Breast epithelium (tissue), 3 donors: ENCODE measurements around the gene VCX2.

Source experiments
- POLR2A ChIP-seq: fragments of 450-650 bp; IDR thresholded peaks from one replicate; pipeline ENCODE4 v1.6.1; 2016; ENCODE audit warnings: antibody characterized with exemption, mild to moderate bottlenecking, moderate library complexity
- TF ChIP-seq, protein P1 (sequence below), 3 donors: fragments of 450-650 bp; IDR thresholded peaks; one replicate each; pipeline ENCODE4 v1.5.1; 2016 to 2017; ENCODE audit warnings: antibody characterized with exemption in 3 of 3, mild to moderate bottlenecking in 3 of 3, moderate library complexity in 3 of 3

DNA sequence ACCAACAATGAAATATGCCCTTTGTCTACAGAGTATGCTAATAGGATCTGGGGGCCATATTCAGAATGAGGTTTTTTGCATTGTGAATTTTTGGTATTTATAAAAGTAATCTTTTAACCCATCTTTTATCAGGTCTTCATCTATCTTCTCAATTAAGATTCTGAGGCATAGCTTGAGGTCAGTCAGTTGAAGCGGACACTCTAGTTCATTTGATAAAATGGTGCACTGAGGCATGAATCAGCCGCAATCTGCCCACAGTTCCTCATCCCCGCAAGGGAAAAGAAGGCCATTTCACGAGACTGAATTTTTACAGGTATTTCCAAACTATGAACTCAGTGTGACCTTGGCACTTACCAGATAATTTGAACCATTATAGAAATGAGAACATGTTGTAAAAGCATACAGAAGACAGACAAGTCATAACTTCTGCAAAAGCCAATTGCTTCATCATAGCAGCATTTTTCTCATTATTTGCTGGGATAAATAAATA lies 19.3 kb upstream of the VCX2 start:
- TF ChIP-seq, protein P1, sequence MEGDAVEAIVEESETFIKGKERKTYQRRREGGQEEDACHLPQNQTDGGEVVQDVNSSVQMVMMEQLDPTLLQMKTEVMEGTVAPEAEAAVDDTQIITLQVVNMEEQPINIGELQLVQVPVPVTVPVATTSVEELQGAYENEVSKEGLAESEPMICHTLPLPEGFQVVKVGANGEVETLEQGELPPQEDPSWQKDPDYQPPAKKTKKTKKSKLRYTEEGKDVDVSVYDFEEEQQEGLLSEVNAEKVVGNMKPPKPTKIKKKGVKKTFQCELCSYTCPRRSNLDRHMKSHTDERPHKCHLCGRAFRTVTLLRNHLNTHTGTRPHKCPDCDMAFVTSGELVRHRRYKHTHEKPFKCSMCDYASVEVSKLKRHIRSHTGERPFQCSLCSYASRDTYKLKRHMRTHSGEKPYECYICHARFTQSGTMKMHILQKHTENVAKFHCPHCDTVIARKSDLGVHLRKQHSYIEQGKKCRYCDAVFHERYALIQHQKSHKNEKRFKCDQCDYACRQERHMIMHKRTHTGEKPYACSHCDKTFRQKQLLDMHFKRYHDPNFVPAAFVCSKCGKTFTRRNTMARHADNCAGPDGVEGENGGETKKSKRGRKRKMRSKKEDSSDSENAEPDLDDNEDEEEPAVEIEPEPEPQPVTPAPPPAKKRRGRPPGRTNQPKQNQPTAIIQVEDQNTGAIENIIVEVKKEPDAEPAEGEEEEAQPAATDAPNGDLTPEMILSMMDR (IDR thresholded peaks at IDR 0.05) = no peak
- no peak for TF ChIP-seq POLR2A
